A549 (cell line): Measurements from ENCODE around the gene DAB1. TPM values are rescaled to one million over a fixed set of nuclear protein-coding genes. Genes with fewer than 3 reads are reported as not detected.

Experiments used
- ATAC-seq, 2 experiments: fragments of 200-7000 bp in 1 of 2; fragments of >200 bp in 1 of 2; cut with Nextera tagmentation in 1 of 2; cut with Tn5 transposase in 1 of 2; 3 replicates each; pipeline versions ENCODE4 v1.8.0 to v1.9.1; 2018 to 2020; ENCODE audit warnings: mild to moderate bottlenecking in 1 of 2, moderate library complexity in 1 of 2
- CTCF ChIA-PET: fragments of 300-600 bp; sonication (Branson Sonifier 250); formaldehyde crosslinking; extraction: SDS; loops from one replicate; lab custom pipeline; 2021; ENCODE audit warnings: antibody characterized with exemption, inconsistent platforms; lab: Yijun Ruan, JAX
- POLR2A ChIA-PET: fragments of 350-600 bp; formaldehyde crosslinking; extraction: SDS; loops from one replicate; lab custom pipeline; 2021; ENCODE audit warnings: antibody characterized with exemption, inconsistent platforms; lab: Yijun Ruan, JAX
- DNase-seq, 2 experiments: peaks; one replicate each; pipeline versions ENCODE4 v3.0.0 to v3.0.0-alpha.2; 2011 to 2016; ENCODE audit warnings: low read depth in 1 of 2, low spot score in 1 of 2
- FAIRE-seq: peaks from 2 replicates; lab custom pipeline; 2011; peaks lifted over from hg19 to GRCh38; lab: Jason Lieb, UNC
- H3K27ac ChIP-seq, 2 experiments: fragments of >200 bp; sonication (Bioruptor Twin); formaldehyde crosslinking; 3 replicates each; pipeline ENCODE4 v1.5.1; 2016 to 2017
- H3K4me1 ChIP-seq: fragments of >200 bp; sonication (Bioruptor Twin); formaldehyde crosslinking; 3 replicates; pipeline ENCODE4 v1.6.1; 2016
- H3K4me2 ChIP-seq: fragments of >200 bp; sonication (Bioruptor Twin); formaldehyde crosslinking; 3 replicates; pipeline ENCODE4 v1.6.1; 2016
- H3K4me3 ChIP-seq: fragments of >200 bp; sonication (Bioruptor Twin); formaldehyde crosslinking; 3 replicates; pipeline ENCODE4 v1.5.1; 2016
- H3K9me3 ChIP-seq: fragments of >200 bp; sonication (Bioruptor Twin); formaldehyde crosslinking; 3 replicates; pipeline ENCODE4 v1.6.1; 2016
- ATOH8 ChIP-seq: fragments of 250-450 bp; sonication (Bioruptor Pico); IDR thresholded peaks from 2 replicates; pipeline ENCODE4 v1.5.0; 2020; ENCODE audit warnings: low read depth, mild to moderate bottlenecking, moderate library complexity
- CTCF ChIP-seq: fragments of >200 bp; sonication (Bioruptor Twin); formaldehyde crosslinking; IDR thresholded peaks from 3 replicates; pipeline ENCODE4 v1.5.1; 2016
- E2F6 ChIP-seq: IDR thresholded peaks from 2 replicates; pipeline ENCODE4 v1.6.1; 2012; ENCODE audit warnings: low read depth, borderline replicate concordance
- EHF ChIP-seq: fragments of 250-450 bp; sonication (Bioruptor Pico); IDR thresholded peaks from 2 replicates; pipeline ENCODE4 v1.5.0; 2020; ENCODE audit warnings: mild to moderate bottlenecking
- EHMT2 ChIP-seq: fragments of 200-600 bp; sonication (generic); IDR thresholded peaks from 2 replicates; pipeline ENCODE4 v1.6.1; 2016; ENCODE audit warnings: antibody characterized with exemption, low read depth, mild to moderate bottlenecking, moderate library complexity
- ESRRA ChIP-seq: fragments of 150-350 bp; IDR thresholded peaks from 2 replicates; pipeline ENCODE4 v1.6.1; 2014; ENCODE audit warnings: mild to moderate bottlenecking, low read length, borderline replicate concordance
- HDAC2 ChIP-seq: fragments of 200-600 bp; sonication (generic); IDR thresholded peaks from 2 replicates; pipeline ENCODE4 v1.6.1; 2016
- HOXB13 ChIP-seq: fragments of 250-450 bp; sonication (Bioruptor Pico); IDR thresholded peaks from 2 replicates; pipeline ENCODE4 v1.5.0; 2020; ENCODE audit warnings: low read depth, mild to moderate bottlenecking, moderate library complexity
- JUNB ChIP-seq: fragments of >200 bp; sonication (Bioruptor Twin); formaldehyde crosslinking; IDR thresholded peaks from 2 replicates; pipeline ENCODE4 v1.6.1; 2016
- KDM1A ChIP-seq: fragments of 200-600 bp; sonication (generic); IDR thresholded peaks from 2 replicates; pipeline ENCODE4 v1.6.1; 2016; ENCODE audit warnings: low read depth, mild to moderate bottlenecking
- MAFK ChIP-seq: fragments of 450-650 bp; IDR thresholded peaks from 2 replicates; pipeline ENCODE4 v1.6.1; 2014; ENCODE audit not compliant: partially characterized antibody
- MAZ ChIP-seq: fragments of 150-350 bp; IDR thresholded peaks from 2 replicates; pipeline ENCODE4 v1.6.1; 2014; ENCODE audit warnings: antibody characterized with exemption, low read depth, low read length, borderline replicate concordance
- NFE2L2 ChIP-seq: fragments of 150-350 bp; conservative IDR thresholded peaks from 2 replicates; pipeline ENCODE4 v1.6.1; 2014; ENCODE audit warnings: low read length
- NR3C1 ChIP-seq: fragments of >200 bp; sonication (Bioruptor Twin); formaldehyde crosslinking; IDR thresholded peaks from 3 replicates; pipeline ENCODE4 v1.6.1; 2017
- PHF8 ChIP-seq: fragments of 200-600 bp; sonication (generic); IDR thresholded peaks from 2 replicates; pipeline ENCODE4 v1.6.1; 2016; ENCODE audit warnings: low read depth, mild to moderate bottlenecking, antibody characterized with exemption, moderate library complexity, borderline replicate concordance
- POLR2A ChIP-seq: IDR thresholded peaks from 2 replicates; pipeline ENCODE4 v1.6.1; 2012; ENCODE audit warnings: mild to moderate bottlenecking, low read length
- POLR2AphosphoS2 ChIP-seq: conservative IDR thresholded peaks from 2 replicates; pipeline ENCODE4 v1.6.1; 2012; ENCODE audit warnings: low read length, improper control_type of control experiment, inconsistent platforms
- RARB ChIP-seq: fragments of 250-450 bp; sonication (Bioruptor Pico); IDR thresholded peaks from 2 replicates; pipeline ENCODE4 v1.8.0; 2021; ENCODE audit warnings: mild to moderate bottlenecking, moderate library complexity
- RFX5 ChIP-seq: fragments of 450-650 bp; IDR thresholded peaks from 2 replicates; pipeline ENCODE4 v1.7.1; 2014; ENCODE audit warnings: antibody characterized with exemption, mild to moderate bottlenecking, moderate library complexity
- ZNF302 ChIP-seq: fragments of 250-450 bp; sonication (Bioruptor Pico); IDR thresholded peaks from 2 replicates; pipeline ENCODE4 v1.9.0; 2021; ENCODE audit warnings: inconsistent platforms, mild to moderate bottlenecking, moderate library complexity
- ZSCAN20 ChIP-seq: fragments of 250-450 bp; sonication (Bioruptor Pico); IDR thresholded peaks from 2 replicates; pipeline ENCODE4 v1.8.0; 2022; ENCODE audit warnings: mild to moderate bottlenecking, moderate library complexity
- WGBS: methylation state at CpG from one replicate; pipeline ENCODE4 v1.1.6; 2017; ENCODE audit errors: missing lambda C conversion rate; 5-methylcytosine and 5-hydroxymethylcytosine counted together
- polyA plus RNA-seq, 4 experiments: library from polyadenylated mRNA; depleted of rRNA in 3 of 4; stranded (reverse); fragments of >200 nt; fragmentation: RNase III in 1 of 4; extraction: RNeasy Plus Mini Kit Qiagen cat#74134 plus additional on column Dnase treatment in 1 of 4; gene quantifications; 2 replicates in 3 of 4; 3 replicates in 1 of 4; pipeline ENCODE4 v1.2.3, GENCODE V29; 2011 to 2017
- TF ChIP-seq, protein P1 (sequence below): fragments of >200 bp; sonication (Bioruptor Twin); formaldehyde crosslinking; IDR thresholded peaks from 3 replicates; pipeline ENCODE4 v1.6.1; 2016
- TF ChIP-seq, protein P2 (sequence below): fragments of 250-450 bp; sonication (Bioruptor Pico); IDR thresholded peaks from 2 replicates; pipeline ENCODE4 v1.5.0; 2021; ENCODE audit warnings: mild to moderate bottlenecking, moderate library complexity, borderline replicate concordance

Gene DAB1
- polyA plus RNA-seq, 2 of the 4 experiments (the other 2 are of a cell fraction): not detected

GRCh38 chr1:57064379-57065140, 359.3 kb downstream of the DAB1 start:
- H3K4me1 ChIP-seq: no peaks in the 10 kb centered on the region
- H3K27ac ChIP-seq: no peak overlapping the region
- ChIA-PET CTCF (no interaction called here), POLR2A (no interaction called here)
- H3K4me3 ChIP-seq: no peak overlapping the region
- no peak for ATAC-seq
- no peak for TF ChIP-seq CTCF
- no peak for TF ChIP-seq ZNF302 (CRISPR knock-in tag)
- no peak for TF ChIP-seq POLR2A
- TF ChIP-seq RFX5: no peak
- no peak for TF ChIP-seq EHF (CRISPR knock-in tag)
- TF ChIP-seq, protein P1, sequence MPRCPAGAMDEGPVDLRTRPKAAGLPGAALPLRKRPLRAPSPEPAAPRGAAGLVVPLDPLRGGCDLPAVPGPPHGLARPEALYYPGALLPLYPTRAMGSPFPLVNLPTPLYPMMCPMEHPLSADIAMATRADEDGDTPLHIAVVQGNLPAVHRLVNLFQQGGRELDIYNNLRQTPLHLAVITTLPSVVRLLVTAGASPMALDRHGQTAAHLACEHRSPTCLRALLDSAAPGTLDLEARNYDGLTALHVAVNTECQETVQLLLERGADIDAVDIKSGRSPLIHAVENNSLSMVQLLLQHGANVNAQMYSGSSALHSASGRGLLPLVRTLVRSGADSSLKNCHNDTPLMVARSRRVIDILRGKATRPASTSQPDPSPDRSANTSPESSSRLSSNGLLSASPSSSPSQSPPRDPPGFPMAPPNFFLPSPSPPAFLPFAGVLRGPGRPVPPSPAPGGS: no peak
- no peak for TF ChIP-seq NR3C1
- no peak for TF ChIP-seq MAZ
- no peak for TF ChIP-seq ATOH8 (CRISPR knock-in tag)
- no peak for TF ChIP-seq HDAC2
- no peak for TF ChIP-seq ESRRA
- no peak for TF ChIP-seq PHF8
- no peak for TF ChIP-seq KDM1A
- no peak for TF ChIP-seq EHMT2
- TF ChIP-seq, protein P2, sequence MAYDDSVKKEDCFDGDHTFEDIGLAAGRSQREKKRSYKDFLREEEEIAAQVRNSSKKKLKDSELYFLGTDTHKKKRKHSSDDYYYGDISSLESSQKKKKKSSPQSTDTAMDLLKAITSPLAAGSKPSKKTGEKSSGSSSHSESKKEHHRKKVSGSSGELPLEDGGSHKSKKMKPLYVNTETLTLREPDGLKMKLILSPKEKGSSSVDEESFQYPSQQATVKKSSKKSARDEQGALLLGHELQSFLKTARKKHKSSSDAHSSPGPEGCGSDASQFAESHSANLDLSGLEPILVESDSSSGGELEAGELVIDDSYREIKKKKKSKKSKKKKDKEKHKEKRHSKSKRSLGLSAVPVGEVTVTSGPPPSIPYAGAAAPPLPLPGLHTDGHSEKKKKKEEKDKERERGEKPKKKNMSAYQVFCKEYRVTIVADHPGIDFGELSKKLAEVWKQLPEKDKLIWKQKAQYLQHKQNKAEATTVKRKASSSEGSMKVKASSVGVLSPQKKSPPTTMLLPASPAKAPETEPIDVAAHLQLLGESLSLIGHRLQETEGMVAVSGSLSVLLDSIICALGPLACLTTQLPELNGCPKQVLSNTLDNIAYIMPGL (CRISPR knock-in tag): no peak
- TF ChIP-seq, all 56 proteins: peak for 0
- 2% methylated on average over 7 of the region's 7 CpGs for WGBS
- DNase-seq (no peak), FAIRE-seq (no peak)
- no peak overlapping the region for H3K4me2 ChIP-seq
- no peaks in the 10 kb centered on the region for H3K9me3 ChIP-seq

- ATAC-seq (no peak), DNase-seq (no peak), FAIRE-seq (no peak)
- Histone ChIP-seq H3K4me1 (no peaks in the 10 kb centered on the region), H3K27ac (no peak overlapping the region), H3K9me3 (no peaks in the 10 kb centered on the region), H3K4me2 (no peak overlapping the region), H3K4me3 (no peak overlapping the region)
- ChIA-PET CTCF (no interaction called here), POLR2A (no interaction called here)
- 25% methylated on average over 6 of the region's 6 CpGs for WGBS
- TF ChIP-seq RARB (CRISPR knock-in tag) (no peak), E2F6 (no peak), POLR2AphosphoS2 (no peak), JUNB (no peak), ZSCAN20 (CRISPR knock-in tag) (no peak), MAZ (no peak), HOXB13 (no peak), MAFK (no peak), ATOH8 (CRISPR knock-in tag) (no peak), CTCF (no peak), NFE2L2 (no peak)
- TF ChIP-seq, protein P2 (CRISPR knock-in tag): no peak
Observed at GRCh38 chr1:57063406-57064125, 360.3 kb downstream of the DAB1 start.
